ENCODE data around the gene NOC3L. TPM values are rescaled to one million over a fixed set of nuclear protein-coding genes. Genes with fewer than 3 reads are reported as not detected.
A peak's percentile ranks its signal among the peaks of the same experiment; 100 is the strongest.

Gene NOC3L
- total RNA-seq, 1 experiment from 2014 or later: 21.8 TPM

DNA sequence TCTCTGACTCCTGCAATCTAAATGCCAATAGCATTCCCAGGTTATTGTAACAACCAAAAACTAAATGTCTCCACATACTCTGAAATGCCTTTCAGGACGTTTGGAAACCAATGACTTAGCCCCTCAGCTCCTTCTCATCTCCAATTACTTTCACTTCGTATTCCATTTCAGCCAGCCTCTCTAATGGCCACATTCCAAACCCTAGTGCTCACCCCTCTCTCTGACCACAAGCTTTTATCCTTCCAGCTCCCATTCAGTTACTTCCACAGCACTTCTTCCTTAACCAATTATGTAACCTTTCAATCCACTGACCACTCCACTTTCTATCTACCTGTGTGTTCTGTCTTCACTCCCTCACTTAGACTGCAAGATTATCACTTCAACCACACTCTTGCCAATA, 4.3 kb downstream of the NOC3L start:
- CTCF ChIA-PET: interaction anchor here (1.0 to 1.1 kb wide), 2 partner anchors 44 to 86 kb away, joined by 4 to 8 read pairs; no protein-coding TSS in a partner anchor
- H3K27ac Mint-ChIP-seq (ENCODE audit: unreplicated experiment): peak overlapping the region; percentile 3

DNA sequence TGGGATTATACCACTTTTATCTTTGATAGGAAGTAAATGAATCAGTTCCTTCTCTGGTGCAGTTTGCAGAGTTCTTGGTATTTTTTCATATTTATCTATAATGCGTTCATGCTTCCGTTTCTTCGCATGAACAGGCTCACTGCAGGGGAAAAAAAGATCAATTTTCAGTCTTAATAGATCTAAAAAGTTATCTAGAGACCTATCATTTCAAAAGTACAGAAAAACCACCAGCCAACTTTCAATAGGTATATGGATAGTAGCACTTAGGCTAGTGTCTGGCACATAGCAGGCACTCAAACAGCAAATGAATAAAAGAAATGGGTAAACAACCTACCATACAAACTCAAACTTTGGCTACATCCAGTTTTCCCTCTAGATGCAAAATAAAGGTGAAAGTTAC, 5.5 kb downstream of the NOC3L start:
- Mint-ChIP-seq H3K27me3 (ENCODE audit: unreplicated experiment) (no peaks in the 10 kb centered on the region), H3K36me3 (ENCODE audit: insufficient read depth, unreplicated experiment) (peaks cover 2% of the 10 kb centered on the region), H3K9me3 (ENCODE audit: low read depth, unreplicated experiment) (no peaks in the 10 kb centered on the region), H3K4me1 (ENCODE audit: low read depth, unreplicated experiment) (peaks cover 13% of the 10 kb centered on the region), H3K4me3 (ENCODE audit: low read depth, unreplicated experiment) (no peak overlapping the region), H3K27ac (ENCODE audit: unreplicated experiment) (no peak overlapping the region)
- BruUV-seq (replicated peaks): no TSS peak
- intact Hi-C loops (cut with micrococcal nuclease; ENCODE audit: unreplicated experiment): no loop called here
- no peak for TF ChIP-seq CTCF (IDR thresholded peaks at IDR 0.05; ENCODE audit: unreplicated experiment)
- CTCF ChIA-PET: no interaction called here
- DNase-seq: no peak

More for the DNA sequence above, 4.3 kb downstream of the NOC3L start:
- no peak for TF ChIP-seq CTCF (IDR thresholded peaks at IDR 0.05; ENCODE audit: unreplicated experiment)
- Mint-ChIP-seq H3K4me1 (ENCODE audit: low read depth, unreplicated experiment) (peaks cover 13% of the 10 kb centered on the region), H3K27me3 (ENCODE audit: unreplicated experiment) (no peaks in the 10 kb centered on the region), H3K4me3 (ENCODE audit: low read depth, unreplicated experiment) (peak overlapping the region; percentile 33), H3K36me3 (ENCODE audit: insufficient read depth, unreplicated experiment) (peaks cover 14% of the 10 kb centered on the region), H3K9me3 (ENCODE audit: low read depth, unreplicated experiment) (no peaks in the 10 kb centered on the region)
- no TSS peak for BruUV-seq (replicated peaks)
- intact Hi-C loops (cut with micrococcal nuclease; ENCODE audit: unreplicated experiment): no loop called here
- peak; percentile 10 for DNase-seq

- H3K4me1 Mint-ChIP-seq (ENCODE audit: low read depth, unreplicated experiment): peaks cover 13% of the 10 kb centered on the region
- no peak overlapping the region for H3K4me3 Mint-ChIP-seq (ENCODE audit: low read depth, unreplicated experiment)
- BruUV-seq (replicated peaks): no TSS peak
- no peak for DNase-seq
- H3K27me3 Mint-ChIP-seq (ENCODE audit: unreplicated experiment): no peaks in the 10 kb centered on the region
- no peaks in the 10 kb centered on the region for H3K36me3 Mint-ChIP-seq (ENCODE audit: insufficient read depth, unreplicated experiment)
- H3K27ac Mint-ChIP-seq (ENCODE audit: unreplicated experiment): no peak overlapping the region
- intact Hi-C loops (cut with micrococcal nuclease; ENCODE audit: unreplicated experiment): no loop called here
- no peak for TF ChIP-seq CTCF (IDR thresholded peaks at IDR 0.05; ENCODE audit: unreplicated experiment)
- no peaks in the 10 kb centered on the region for H3K9me3 Mint-ChIP-seq (ENCODE audit: low read depth, unreplicated experiment)
- CTCF ChIA-PET: interaction anchor here (1.3 kb wide), 1 partner anchor 88 kb away, joined by 7 read pairs; no protein-coding TSS in a partner anchor
These were observed 6.9 kb downstream of the NOC3L start for GRCh38 chr10:94355841-94356240.

- H3K27ac Mint-ChIP-seq (ENCODE audit: unreplicated experiment): no peak overlapping the region
These were observed 9.4 kb downstream of the NOC3L start for GRCh38 chr10:94353336-94353735.

More at GRCh38 chr10:94353336-94353735, 9.4 kb downstream of the NOC3L start:
- BruUV-seq (replicated peaks): no TSS peak
- no peaks in the 10 kb centered on the region for H3K27me3 Mint-ChIP-seq (ENCODE audit: unreplicated experiment)
- DNase-seq: no peak
- H3K4me3 Mint-ChIP-seq (ENCODE audit: low read depth, unreplicated experiment): no peak overlapping the region
- H3K9me3 Mint-ChIP-seq (ENCODE audit: low read depth, unreplicated experiment): no peaks in the 10 kb centered on the region
- TF ChIP-seq CTCF (IDR thresholded peaks at IDR 0.05; ENCODE audit: unreplicated experiment): no peak
- H3K4me1 Mint-ChIP-seq (ENCODE audit: low read depth, unreplicated experiment): peaks cover 5% of the 10 kb centered on the region
- intact Hi-C loops (cut with micrococcal nuclease; ENCODE audit: unreplicated experiment): no loop called here
- H3K36me3 Mint-ChIP-seq (ENCODE audit: insufficient read depth, unreplicated experiment): peaks cover 5% of the 10 kb centered on the region
- CTCF ChIA-PET: interaction anchor here (0.6 to 0.7 kb wide), 2 partner anchors 147 to 184 kb away, joined by 3 read pairs; no protein-coding TSS in a partner anchor
